GM12874 (cell line): ENCODE data around the gene AOC1.

ENCODE experiments used
- CTCF ChIP-seq: IDR thresholded peaks from 2 replicates; pipeline ENCODE4 v1.5.1; 2011; ENCODE audit warnings: low read depth, mild to moderate bottlenecking, control low read depth, low read length, moderate library complexity; ENCODE audit not compliant: insufficient read depth

AOC1 gene

GRCh38 chr7:150852371-150852905 lies at the start of gene AOC1:
Gene AOC1, plus strand, starts transcription at chr7:150852517. Its CDS starts 3,954 bp downstream, at chr7:150856471.
- TF ChIP-seq CTCF, result no peak

- no peak for TF ChIP-seq CTCF
Observed at GRCh38 chr7:150803161-150803860, 49.0 kb upstream of the AOC1 start.

GRCh38 chr7:150804802-150805201 lies 47.5 kb upstream of the AOC1 start:
- no peak for TF ChIP-seq CTCF

- no peak for TF ChIP-seq CTCF
Observed at GRCh38 chr7:150805864-150806263, 46.5 kb upstream of the AOC1 start.

- no peak for TF ChIP-seq CTCF
Observed at GRCh38 chr7:150806454-150806853, 45.9 kb upstream of the AOC1 start.

GRCh38 chr7:150806863-150807262 lies 45.5 kb upstream of the AOC1 start:
- no peak for TF ChIP-seq CTCF

- TF ChIP-seq CTCF, result no peak
Observed at GRCh38 chr7:150814328-150815001, 37.9 kb upstream of the AOC1 start.
